Muscle layer of colon (tissue), 2 donors: ENCODE results near the gene PRRG4.
"Not testable (repeated sequence)": the region's sequence is repeated elsewhere in the genome, so short reads cannot be mapped to it uniquely, and the experiment has no call there.

Source experiments
- H3K27ac ChIP-seq: one replicate; pipeline ENCODE4 v1.7.0; 2013; ENCODE audit warnings: low read depth, mild to moderate bottlenecking, low read length, moderate library complexity
- H3K27me3 ChIP-seq, 2 donors: one replicate each; pipeline ENCODE4 v1.7.0; 2013; ENCODE audit warnings: low read length in 2 of 2, mild to moderate bottlenecking in 2 of 2; ENCODE audit not compliant: insufficient read depth in 2 of 2, control insufficient read depth in 1 of 2
- H3K36me3 ChIP-seq: one replicate; pipeline ENCODE4 v1.7.0; 2013; ENCODE audit warnings: mild to moderate bottlenecking, low read length; ENCODE audit not compliant: insufficient read depth
- H3K4me1 ChIP-seq: one replicate; pipeline ENCODE4 v1.7.0; 2013; ENCODE audit warnings: mild to moderate bottlenecking, low read length; ENCODE audit not compliant: insufficient read depth
- H3K4me3 ChIP-seq, 2 donors: one replicate each; pipeline ENCODE4 v1.7.0; 2013; ENCODE audit warnings: low read length in 2 of 2, low read depth in 1 of 2, mild to moderate bottlenecking in 1 of 2, moderate library complexity in 1 of 2
- H3K9ac ChIP-seq: one replicate; pipeline ENCODE4 v1.7.0; 2013; ENCODE audit warnings: low read length
- H3K9me3 ChIP-seq: one replicate; pipeline ENCODE4 v1.7.0; 2013; ENCODE audit warnings: mild to moderate bottlenecking, low read length
- donor health status: abdominal sarcoma.
- donor health status: Adenocarcinoma of cecum.

PRRG4 gene

DNA sequence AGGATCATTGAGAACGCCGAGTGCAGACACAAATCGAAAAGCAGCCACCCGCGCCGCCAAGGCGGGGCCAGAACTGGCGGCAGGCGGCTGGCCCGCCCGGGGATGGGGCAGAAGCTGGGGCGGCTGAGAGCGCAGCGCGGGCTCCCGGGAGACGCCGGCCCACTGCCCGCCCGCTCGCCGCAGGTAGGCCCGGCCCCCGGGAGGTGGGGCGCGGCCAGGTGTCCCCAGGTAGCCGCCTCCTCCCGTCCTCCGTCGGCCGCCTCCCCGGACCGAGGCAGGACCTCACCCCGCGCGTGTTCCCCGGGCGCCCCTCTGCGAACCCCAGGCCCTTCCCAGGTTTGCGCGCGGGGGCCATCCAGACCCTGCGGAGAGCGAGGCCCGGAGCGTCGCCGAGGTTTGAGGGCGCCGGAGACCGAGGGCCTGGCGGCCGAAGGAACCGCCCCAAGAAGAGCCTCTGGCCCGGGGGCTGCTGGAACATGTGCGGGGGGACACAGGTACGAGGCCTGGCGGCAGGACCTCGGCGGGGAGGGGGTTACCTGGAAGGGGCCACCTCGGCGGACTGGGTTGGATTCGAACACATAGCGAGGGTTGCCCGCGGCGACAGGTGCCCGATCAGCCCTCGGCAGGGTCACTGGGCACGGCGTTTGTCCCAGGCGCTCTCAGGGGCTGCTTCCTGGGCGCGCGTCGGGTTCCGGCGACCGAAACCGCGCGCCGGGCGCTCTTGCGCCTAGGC, at the start of gene PRRG4:
TSS of gene PRRG4 (plus strand) at position 248 of the 733 bp plus-strand sequence. CDS start 603 bp downstream, outside the sequence.
- no peak within 1 kb of the TSS for H3K9ac ChIP-seq
- peaks cover 4% of the 10 kb centered on the region for H3K4me1 ChIP-seq
- peak within 1 kb of the TSS; percentile 52 to 82 for H3K4me3 ChIP-seq
- no peaks in the 10 kb centered on the region for H3K9me3 ChIP-seq
- peak within 1 kb of the TSS; percentile 39 for H3K27ac ChIP-seq
- H3K36me3 ChIP-seq = no peaks in the 10 kb centered on the region
- H3K27me3 ChIP-seq = peaks cover 0 to 17% of the 10 kb centered on the region in 2 donors

DNA sequence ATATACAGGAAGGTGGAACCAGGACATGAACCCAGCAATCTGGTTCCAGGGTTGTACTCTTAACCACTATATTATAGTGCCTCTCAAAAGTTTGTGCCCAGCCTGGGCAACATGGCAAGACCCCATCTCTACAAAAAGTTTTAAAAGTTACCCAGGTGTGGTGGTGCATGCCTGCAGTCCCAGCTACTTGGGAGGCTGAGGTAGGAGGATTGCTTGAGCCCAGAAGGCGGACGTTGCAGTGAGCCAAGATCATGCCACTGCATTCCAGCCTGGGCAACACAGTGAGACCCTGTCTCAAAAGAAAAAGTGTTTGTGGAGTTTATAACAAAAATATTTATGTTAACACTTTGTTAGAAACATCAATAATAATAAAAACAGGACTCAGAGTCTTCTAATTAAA, 48.9 kb upstream of the PRRG4 start:
- not testable (repeated sequence) for H3K9ac ChIP-seq, H3K4me1 ChIP-seq, H3K4me3 ChIP-seq, H3K36me3 ChIP-seq, H3K27me3 ChIP-seq, H3K27ac ChIP-seq, H3K9me3 ChIP-seq

- Histone ChIP-seq H3K36me3 (no peaks in the 10 kb centered on the region), H3K9ac (no peak overlapping the region), H3K27me3 (no peaks in the 10 kb centered on the region), H3K27ac (no peak overlapping the region), H3K4me1 (no peaks in the 10 kb centered on the region), H3K4me3 (no peak overlapping the region), H3K9me3 (no peaks in the 10 kb centered on the region)
Measured at GRCh38 chr11:32781721-32782120, 48.0 kb upstream of the PRRG4 start.

DNA sequence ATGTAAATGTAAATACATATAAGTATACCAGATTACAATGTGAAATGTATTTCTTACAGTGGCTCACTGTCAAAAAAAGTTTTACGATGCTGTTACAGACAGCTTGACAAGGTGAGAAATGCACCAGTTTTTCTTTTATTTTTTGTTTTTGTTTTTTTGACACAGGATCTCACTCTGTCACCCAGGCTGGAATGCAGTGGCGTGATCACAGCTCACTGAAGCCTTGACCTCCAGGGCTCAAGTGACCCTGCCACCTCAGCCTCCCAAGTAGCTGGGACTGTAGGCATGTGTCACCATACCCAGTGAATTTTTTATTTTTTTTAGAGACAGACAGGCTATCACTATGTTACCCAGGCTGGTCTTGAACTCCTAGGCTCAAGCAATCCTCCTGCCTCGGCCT, 44.5 kb upstream of the PRRG4 start:
- Histone ChIP-seq H3K9ac (no peak overlapping the region), H3K9me3 (no peaks in the 10 kb centered on the region), H3K27me3 (no peaks in the 10 kb centered on the region), H3K36me3 (no peaks in the 10 kb centered on the region), H3K4me1 (no peaks in the 10 kb centered on the region), H3K27ac (no peak overlapping the region), H3K4me3 (no peak overlapping the region)

GRCh38 chr11:32786811-32787210, 42.9 kb upstream of the PRRG4 start:
- no peak overlapping the region for H3K4me3 ChIP-seq

DNA sequence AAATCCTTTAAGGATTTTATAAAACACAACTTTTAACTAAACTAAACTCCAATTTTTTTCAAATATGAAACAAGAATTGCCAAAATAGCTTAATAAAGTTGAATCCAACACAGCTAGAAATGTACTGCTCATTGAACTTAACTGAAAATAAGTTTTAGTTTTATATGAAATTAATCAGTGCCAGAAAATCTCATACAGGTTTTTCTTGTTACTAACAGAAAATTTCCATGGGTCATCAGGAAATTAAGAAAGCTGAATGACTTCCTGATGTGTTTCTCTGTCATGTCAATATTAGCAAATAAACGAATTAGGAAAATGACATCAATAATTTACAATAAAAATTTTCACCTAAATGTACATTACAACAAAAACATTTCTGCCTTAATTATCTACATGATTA, 38.8 kb upstream of the PRRG4 start:
- H3K4me1 ChIP-seq = peaks cover 4% of the 10 kb centered on the region

More at GRCh38 chr11:32786811-32787210, 42.9 kb upstream of the PRRG4 start:
- no peaks in the 10 kb centered on the region for H3K4me1 ChIP-seq
- H3K9me3 ChIP-seq = no peaks in the 10 kb centered on the region
- H3K9ac ChIP-seq = no peak overlapping the region
- H3K27ac ChIP-seq = no peak overlapping the region
- no peaks in the 10 kb centered on the region for H3K27me3 ChIP-seq
- H3K36me3 ChIP-seq = no peaks in the 10 kb centered on the region

DNA sequence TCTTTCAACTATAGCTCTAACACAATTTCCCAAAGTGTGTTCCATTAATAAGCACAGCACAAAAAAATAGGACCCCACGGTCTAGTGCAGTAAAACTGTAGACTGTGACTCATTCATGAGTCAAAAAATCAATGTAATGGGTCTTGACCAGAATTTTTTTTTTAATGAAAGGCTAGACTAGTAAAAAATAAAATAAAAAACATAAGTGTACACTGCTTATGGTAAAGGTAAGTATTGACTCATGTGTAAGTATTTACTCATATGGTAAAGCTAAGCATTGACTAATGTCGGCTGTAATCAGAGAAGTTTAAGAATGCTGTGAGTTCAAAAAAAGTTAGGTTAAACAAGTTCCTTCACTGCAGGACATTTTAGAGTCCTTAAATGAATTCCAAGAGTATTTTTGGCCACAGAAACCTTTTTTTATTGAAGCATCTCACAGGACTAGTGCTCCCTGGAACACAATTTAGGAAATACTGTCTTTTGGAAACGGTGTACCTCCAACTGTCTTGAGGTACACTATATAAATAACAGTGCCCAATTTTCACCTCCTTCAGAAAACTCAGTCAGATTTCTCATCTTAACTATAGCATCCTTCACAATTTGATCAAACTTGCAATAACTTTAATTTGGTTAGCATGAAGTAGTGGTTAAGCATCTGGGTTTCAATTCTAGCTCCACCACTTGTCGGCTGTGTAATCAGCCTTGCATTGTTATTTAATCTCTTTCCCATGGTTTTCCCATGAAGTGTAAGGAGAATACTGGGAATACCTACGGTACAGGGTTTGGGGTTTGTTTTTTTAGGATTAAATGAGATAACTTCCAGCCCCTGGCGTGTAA, 37.4 kb upstream of the PRRG4 start:
- no peak overlapping the region for H3K9ac ChIP-seq
- H3K36me3 ChIP-seq = no peaks in the 10 kb centered on the region
- H3K9me3 ChIP-seq = no peaks in the 10 kb centered on the region
- peak overlapping the region; percentile 7 to 29 for H3K4me3 ChIP-seq
- H3K4me1 ChIP-seq = peaks cover 4% of the 10 kb centered on the region
- H3K27me3 ChIP-seq = no peaks in the 10 kb centered on the region
- H3K27ac ChIP-seq = no peak overlapping the region

More for the DNA sequence above, 38.8 kb upstream of the PRRG4 start:
- no peak overlapping the region for H3K9ac ChIP-seq
- H3K9me3 ChIP-seq = no peaks in the 10 kb centered on the region
- no peaks in the 10 kb centered on the region for H3K36me3 ChIP-seq
- no peak overlapping the region for H3K4me3 ChIP-seq
- no peaks in the 10 kb centered on the region for H3K27me3 ChIP-seq
- no peak overlapping the region for H3K27ac ChIP-seq

GRCh38 chr11:32792948-32793475, 36.7 kb upstream of the PRRG4 start:
- Histone ChIP-seq H3K4me1 (peaks cover 4% of the 10 kb centered on the region), H3K27ac (no peak overlapping the region), H3K9me3 (no peaks in the 10 kb centered on the region), H3K4me3 (peak overlapping the region; percentile 7 to 29), H3K27me3 (no peaks in the 10 kb centered on the region), H3K36me3 (no peaks in the 10 kb centered on the region), H3K9ac (no peak overlapping the region)

DNA sequence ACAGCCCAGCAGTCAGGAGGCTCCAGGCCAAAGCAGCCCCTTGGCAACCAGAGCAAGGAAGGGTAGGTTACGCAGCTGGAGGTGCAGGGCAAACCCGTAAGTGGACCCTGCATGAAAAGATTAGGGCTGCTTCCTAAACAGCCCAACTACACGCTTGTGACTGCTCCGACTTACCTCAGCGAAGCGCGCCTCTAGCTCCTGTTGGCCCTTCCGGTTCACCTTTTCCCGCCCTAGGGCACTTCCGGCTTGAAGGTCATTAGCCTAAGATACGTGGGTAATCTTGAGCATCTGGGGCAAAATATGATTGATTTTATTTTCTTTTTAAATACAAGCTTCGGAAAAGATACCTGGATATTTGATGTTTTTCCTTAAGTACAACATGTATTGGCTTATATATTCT, 35.3 kb upstream of the PRRG4 start, which contains the start of gene CCDC73:
TSS of gene CCDC73 (minus strand) at position 224 of the 400 bp plus-strand sequence. CDS start 34,419 bp downstream, outside the sequence.
- Histone ChIP-seq H3K9ac (no peak within 1 kb of the TSS), H3K9me3 (no peaks in the 10 kb centered on the region), H3K4me1 (peaks cover 4% of the 10 kb centered on the region), H3K36me3 (no peaks in the 10 kb centered on the region), H3K4me3 (no peak within 1 kb of the TSS), H3K27ac (no peak within 1 kb of the TSS), H3K27me3 (no peaks in the 10 kb centered on the region)

DNA sequence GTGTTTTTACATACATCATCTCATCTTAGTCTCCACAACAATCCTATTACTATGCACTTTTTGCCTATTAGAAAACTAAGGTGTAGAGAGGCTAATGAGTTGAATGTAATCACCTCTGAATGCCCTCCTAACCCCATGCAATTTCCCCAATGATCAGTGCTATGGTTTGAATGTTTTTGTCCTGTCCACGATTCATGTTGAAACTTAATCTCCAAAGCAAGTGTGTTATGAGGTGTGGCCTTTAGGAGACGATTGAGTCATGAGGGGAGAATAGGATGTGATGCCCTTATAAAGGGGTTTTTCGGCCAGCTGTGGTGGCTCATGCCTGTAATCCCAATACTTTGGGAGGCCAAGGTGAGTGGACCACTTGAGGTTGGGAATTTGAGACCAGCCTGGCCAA, 33.3 kb upstream of the PRRG4 start:
- Histone ChIP-seq H3K9ac (no peak overlapping the region), H3K27me3 (no peaks in the 10 kb centered on the region), H3K36me3 (no peaks in the 10 kb centered on the region), H3K4me3 (no peak overlapping the region), H3K27ac (no peak overlapping the region), H3K4me1 (peaks cover 4% of the 10 kb centered on the region), H3K9me3 (no peaks in the 10 kb centered on the region)

DNA sequence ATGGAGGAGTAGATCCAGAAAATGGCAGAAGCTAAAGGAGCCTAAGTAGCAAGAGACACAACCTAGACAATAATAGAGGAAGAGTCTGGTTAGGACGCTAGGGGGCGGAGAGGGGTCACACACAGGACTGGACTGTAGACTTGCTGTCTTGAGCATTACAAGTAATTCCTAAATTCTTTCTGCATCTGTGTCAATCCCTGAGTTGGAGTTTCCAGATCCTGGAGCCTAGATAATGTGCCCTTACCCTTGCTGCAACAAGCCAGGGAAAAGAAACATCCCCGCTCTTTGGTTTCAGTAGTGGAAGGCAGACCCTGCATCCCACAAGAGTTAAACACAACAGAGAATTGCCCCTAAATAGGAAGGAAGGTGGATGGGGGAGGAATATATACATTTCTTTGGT, 20.4 kb upstream of the PRRG4 start:
- no peak overlapping the region for H3K4me3 ChIP-seq
- no peak overlapping the region for H3K9ac ChIP-seq
- no peak overlapping the region for H3K27ac ChIP-seq
- H3K9me3 ChIP-seq = no peaks in the 10 kb centered on the region
- H3K36me3 ChIP-seq = no peaks in the 10 kb centered on the region
- no peaks in the 10 kb centered on the region for H3K4me1 ChIP-seq
- no peaks in the 10 kb centered on the region for H3K27me3 ChIP-seq
